ENCODE results near the gene HSPE1.

Gene HSPE1

GRCh38 chr2:197517150-197517549, 17.0 kb downstream of the HSPE1 start:
- Histone ChIP-seq H3K27ac (replicated peaks) (peak overlapping the region; percentile 80; the same call in 1 of the 2 replicates), H3K4me3 (replicated peaks; ENCODE audit: insufficient read depth, low read length) (peak overlapping the region; percentile 99), H3K27me3 (ENCODE audit: insufficient read depth, poor library complexity, severe bottlenecking) (no peaks in the 10 kb centered on the region)
- DNase-seq (ENCODE audit: low read depth in 1 of 2, low spot score in 1 of 2), result no peak
- TF ChIP-seq GABPA (IDR thresholded peaks at IDR 0.05; ENCODE audit: low read depth), result no peak
- no peak for TF ChIP-seq SPI1 (IDR thresholded peaks at IDR 0.05; ENCODE audit: borderline replicate concordance, low read depth)
- no peak for TF ChIP-seq POLR2AphosphoS5 (IDR thresholded peaks at IDR 0.05; ENCODE audit: low read depth)

- no peak overlapping the region for H3K4me3 ChIP-seq (replicated peaks; ENCODE audit: insufficient read depth, low read length)
- no peaks in the 10 kb centered on the region for H3K27me3 ChIP-seq (ENCODE audit: insufficient read depth, poor library complexity, severe bottlenecking)
- TF ChIP-seq SPI1 (IDR thresholded peaks at IDR 0.05; ENCODE audit: borderline replicate concordance, low read depth), result no peak
- TF ChIP-seq REST (IDR thresholded peaks at IDR 0.05; ENCODE audit: insufficient replicate concordance, low read depth), result no peak
- TF ChIP-seq POLR2AphosphoS5 (IDR thresholded peaks at IDR 0.05; ENCODE audit: low read depth), result no peak
- no peak for TF ChIP-seq GABPA (IDR thresholded peaks at IDR 0.05; ENCODE audit: low read depth)
- TF ChIP-seq CTCF (IDR thresholded peaks at IDR 0.05; ENCODE audit: insufficient read depth, low read length), result no peak
- H3K27ac ChIP-seq (replicated peaks), result no peak overlapping the region
- no peak for DNase-seq (ENCODE audit: low read depth in 1 of 2, low spot score in 1 of 2)
These were observed 38.2 kb downstream of the HSPE1 start for GRCh38 chr2:197538412-197538811.

GRCh38 chr2:197539734-197540133, 39.6 kb downstream of the HSPE1 start:
- TF ChIP-seq GABPA (IDR thresholded peaks at IDR 0.05; ENCODE audit: low read depth) (no peak), POLR2AphosphoS5 (IDR thresholded peaks at IDR 0.05; ENCODE audit: low read depth) (no peak), SPI1 (IDR thresholded peaks at IDR 0.05; ENCODE audit: borderline replicate concordance, low read depth) (no peak), REST (IDR thresholded peaks at IDR 0.05; ENCODE audit: insufficient replicate concordance, low read depth) (no peak), CTCF (IDR thresholded peaks at IDR 0.05; ENCODE audit: insufficient read depth, low read length) (no peak)
- Histone ChIP-seq H3K27me3 (ENCODE audit: insufficient read depth, poor library complexity, severe bottlenecking) (no peaks in the 10 kb centered on the region), H3K27ac (replicated peaks) (no peak overlapping the region), H3K4me3 (replicated peaks; ENCODE audit: insufficient read depth, low read length) (no peak overlapping the region)
- DNase-seq (ENCODE audit: low read depth in 1 of 2, low spot score in 1 of 2), result no peak

- Histone ChIP-seq H3K27ac (replicated peaks) (no peak overlapping the region), H3K4me3 (replicated peaks; ENCODE audit: insufficient read depth, low read length) (no peak overlapping the region), H3K27me3 (ENCODE audit: insufficient read depth, poor library complexity, severe bottlenecking) (no peaks in the 10 kb centered on the region)
- no peak for DNase-seq (ENCODE audit: low read depth in 1 of 2, low spot score in 1 of 2)
- no peak for TF ChIP-seq REST (IDR thresholded peaks at IDR 0.05; ENCODE audit: insufficient replicate concordance, low read depth)
- TF ChIP-seq CTCF (IDR thresholded peaks at IDR 0.05; ENCODE audit: insufficient read depth, low read length), result no peak
- TF ChIP-seq POLR2AphosphoS5 (IDR thresholded peaks at IDR 0.05; ENCODE audit: low read depth), result no peak
- no peak for TF ChIP-seq GABPA (IDR thresholded peaks at IDR 0.05; ENCODE audit: low read depth)
- TF ChIP-seq SPI1 (IDR thresholded peaks at IDR 0.05; ENCODE audit: borderline replicate concordance, low read depth), result no peak
These were observed 43.0 kb downstream of the HSPE1 start for GRCh38 chr2:197543206-197543605.
